H1 (cell line): ENCODE results near the gene CDCA3. TPM values are rescaled to one million over a fixed set of nuclear protein-coding genes. Genes with fewer than 3 reads are reported as not detected.
A peak's percentile ranks its signal among the peaks of the same experiment; 100 is the strongest.

ENCODE experiments used
- BACH1 ChIP-seq: IDR thresholded peaks from 2 replicates; pipeline ENCODE4 v1.6.1; 2012; ENCODE audit warnings: low read length, improper control_type of control experiment
- CHD2 ChIP-seq: IDR thresholded peaks from 2 replicates; pipeline ENCODE4 v1.6.1; 2012; ENCODE audit warnings: low read length, improper control_type of control experiment
- KDM1A ChIP-seq: fragments of 200-600, 300-600 bp; sonication (generic); IDR thresholded peaks from 2 replicates; pipeline ENCODE4 v1.7.1; 2016; ENCODE audit warnings: mild to moderate bottlenecking, low read length, borderline replicate concordance
- RBBP5 ChIP-seq: IDR thresholded peaks from 2 replicates; pipeline ENCODE4 v1.7.1; 2012; ENCODE audit warnings: low read depth, mild to moderate bottlenecking, inconsistent platforms, low read length, moderate library complexity, borderline replicate concordance
- RNF2 ChIP-seq: fragments of 200-900, 300-1000 bp; sonication (generic); IDR thresholded peaks from 2 replicates; pipeline ENCODE4 v1.7.1; 2016; ENCODE audit warnings: borderline replicate concordance, low read depth, mild to moderate bottlenecking, antibody characterized with exemption, low read length; ENCODE audit not compliant: poor library complexity, severe bottlenecking; ENCODE audit errors: missing control alignments
- SP1 ChIP-seq: IDR thresholded peaks from 2 replicates; pipeline ENCODE4 v1.6.1; 2011; ENCODE audit warnings: low read depth, low read length
- TCF12 ChIP-seq: IDR thresholded peaks from 2 replicates; pipeline ENCODE4 v1.6.1; 2011; ENCODE audit warnings: low read depth, mild to moderate bottlenecking, low read length
- YY1 ChIP-seq: IDR thresholded peaks from 2 replicates; pipeline ENCODE4 v1.6.1; 2011; ENCODE audit warnings: low read depth, mild to moderate bottlenecking, low read length
- polyA plus RNA-seq, 7 experiments: library from polyadenylated mRNA; depleted of rRNA in 3 of 7; stranded (reverse) in 5 of 7; unstranded in 2 of 7; fragments of >200 nt in 5 of 7; fragments of 200-250 nt in 2 of 7; gene quantifications; 1 replicate in 5 of 7; 2 replicates in 1 of 7; 4 replicates in 1 of 7; pipeline versions ENCODE4 v1.2.1 to v1.2.3, GENCODE V29; 2011 to 2013; ENCODE audit warnings: missing spikeins in 2 of 7, mixed read lengths in 2 of 7
- total RNA-seq: library from RNA; stranded (reverse); fragmentation: NEBNext Ultra II Directional; extraction: Animal tissue kit (Norgen Biotek cat#: 25700); gene quantifications from 2 replicates; pipeline ENCODE4 v1.2.1, GENCODE V29; 2021

The CDCA3 gene
- total and polyA plus RNA-seq, 2 of the 8 experiments (the other 6 are each of a cell fraction or from before 2014, with no cell fraction given) = 47.7 to 71.2 TPM

- TF ChIP-seq TCF12 = no peak
- peak; percentile 99 for TF ChIP-seq SP1
- TF ChIP-seq KDM1A = no peak
- no peak for TF ChIP-seq BACH1
- no peak for TF ChIP-seq RNF2
- TF ChIP-seq CHD2 = peak; percentile 93
- TF ChIP-seq YY1 = no peak
- TF ChIP-seq RBBP5 = no peak
Measured at GRCh38 chr12:6851153-6851920, at the start of gene CDCA3 (continued).
